ENCODE measurements around the gene CRISPLD2. TPM values are rescaled to one million over a fixed set of nuclear protein-coding genes. Genes with fewer than 3 reads are reported as not detected.

Gene CRISPLD2
- total RNA-seq, 2 experiments from 2014 or later: 2.0 to 2.6 TPM

DNA sequence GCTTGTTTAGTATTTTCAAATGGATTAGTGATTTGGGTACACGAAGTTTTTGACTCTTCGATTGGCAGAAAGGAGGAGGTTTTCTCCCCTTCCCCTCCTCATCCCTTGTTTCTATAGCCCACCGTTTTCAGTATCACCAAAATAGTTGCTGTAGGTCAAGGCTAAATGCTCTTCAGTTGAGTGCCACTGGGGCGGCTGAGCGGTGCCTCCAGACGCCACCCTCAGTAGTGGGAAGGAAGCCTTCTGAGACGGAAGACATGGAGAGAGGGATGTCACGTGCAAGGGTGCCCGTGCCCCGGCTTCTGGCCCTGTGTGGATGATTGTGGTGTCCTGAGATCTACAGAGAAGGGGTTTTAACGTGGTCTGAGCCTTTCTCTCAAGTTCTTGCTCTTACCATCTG is 39.7 kb upstream of the CRISPLD2 start:
- Mint-ChIP-seq H3K27me3 (no peaks in the 10 kb centered on the region), H3K9me3 (no peaks in the 10 kb centered on the region), H3K27ac (no peak overlapping the region), H3K4me3 (no peak overlapping the region), H3K4me1 (ENCODE audit: low read depth) (no peaks in the 10 kb centered on the region), H3K36me3 (ENCODE audit: low read depth) (peaks cover 56% of the 10 kb centered on the region)
- no peak for ATAC-seq (ENCODE audit: poor library complexity)
- intact Hi-C loops (cut with DNase I, micrococcal nuclease): no loop called here
- DNase-seq: no peak
- Histone ChIP-seq H3K27me3 (ENCODE audit: control insufficient read depth in 1 of 2, insufficient read depth in 2 of 2, low read length in 2 of 2) (no peaks in the 10 kb centered on the region), H3K9me3 (ENCODE audit: control insufficient read depth in 1 of 2, insufficient read depth in 1 of 2, low read length in 2 of 2) (no peaks in the 10 kb centered on the region), H3K27ac (ENCODE audit: low read depth in 1 of 2, low read length in 2 of 2) (no peak overlapping the region), H3K4me3 (ENCODE audit: low read length) (no peak overlapping the region), H3K4me1 (ENCODE audit: insufficient read depth, low read length) (no peaks in the 10 kb centered on the region), H3K36me3 (ENCODE audit: insufficient read depth, low read length) (peaks cover 48% of the 10 kb centered on the region)
- TF ChIP-seq, protein P1, sequence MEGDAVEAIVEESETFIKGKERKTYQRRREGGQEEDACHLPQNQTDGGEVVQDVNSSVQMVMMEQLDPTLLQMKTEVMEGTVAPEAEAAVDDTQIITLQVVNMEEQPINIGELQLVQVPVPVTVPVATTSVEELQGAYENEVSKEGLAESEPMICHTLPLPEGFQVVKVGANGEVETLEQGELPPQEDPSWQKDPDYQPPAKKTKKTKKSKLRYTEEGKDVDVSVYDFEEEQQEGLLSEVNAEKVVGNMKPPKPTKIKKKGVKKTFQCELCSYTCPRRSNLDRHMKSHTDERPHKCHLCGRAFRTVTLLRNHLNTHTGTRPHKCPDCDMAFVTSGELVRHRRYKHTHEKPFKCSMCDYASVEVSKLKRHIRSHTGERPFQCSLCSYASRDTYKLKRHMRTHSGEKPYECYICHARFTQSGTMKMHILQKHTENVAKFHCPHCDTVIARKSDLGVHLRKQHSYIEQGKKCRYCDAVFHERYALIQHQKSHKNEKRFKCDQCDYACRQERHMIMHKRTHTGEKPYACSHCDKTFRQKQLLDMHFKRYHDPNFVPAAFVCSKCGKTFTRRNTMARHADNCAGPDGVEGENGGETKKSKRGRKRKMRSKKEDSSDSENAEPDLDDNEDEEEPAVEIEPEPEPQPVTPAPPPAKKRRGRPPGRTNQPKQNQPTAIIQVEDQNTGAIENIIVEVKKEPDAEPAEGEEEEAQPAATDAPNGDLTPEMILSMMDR (IDR thresholded peaks at IDR 0.05): no peak
- POLR2A ChIA-PET: no interaction called here
- CTCF ChIA-PET: no interaction called here

DNA sequence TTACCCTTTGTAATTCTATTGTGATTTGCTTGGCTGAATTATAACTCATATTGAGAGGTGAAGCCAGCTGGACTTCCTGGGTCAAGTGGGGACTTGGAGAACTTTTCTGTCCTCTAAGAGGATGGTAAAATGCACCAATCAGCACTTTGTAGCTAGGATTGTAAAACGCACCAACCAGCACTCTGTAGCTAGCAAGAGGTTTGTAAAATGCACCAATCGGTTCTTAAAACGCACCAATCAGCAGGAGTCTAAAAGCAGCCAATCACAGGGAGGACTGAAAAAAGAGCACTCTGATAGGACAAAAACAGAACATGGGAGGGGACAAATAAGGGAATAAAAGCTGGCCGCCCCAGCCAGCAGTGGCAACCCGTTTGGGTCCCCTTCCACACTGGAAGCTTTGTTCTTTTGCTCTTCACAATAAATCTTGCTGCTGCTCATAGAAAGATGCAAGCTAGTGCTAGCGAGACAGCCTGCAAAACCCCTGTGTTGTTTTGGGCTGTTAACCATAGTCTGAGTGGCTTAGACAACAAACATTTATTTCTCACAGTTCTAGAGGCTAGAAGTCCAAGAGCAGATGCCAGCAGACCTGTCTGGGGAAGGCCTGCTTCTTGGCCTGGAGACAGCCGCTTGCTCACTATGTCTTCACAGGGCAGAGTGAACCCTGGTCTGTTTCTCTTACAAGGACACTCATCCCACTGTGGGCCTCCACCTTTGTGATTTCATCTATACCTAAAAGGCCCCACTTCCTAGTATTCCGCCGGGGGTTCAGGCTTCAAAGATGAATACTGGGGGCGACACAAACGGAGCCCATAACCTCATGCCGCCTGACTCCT is 39.0 kb upstream of the CRISPLD2 start:
- H3K4me1 ChIP-seq (ENCODE audit: insufficient read depth, low read length): no peaks in the 10 kb centered on the region
- Mint-ChIP-seq H3K4me3 (no peak overlapping the region), H3K27me3 (no peaks in the 10 kb centered on the region), H3K36me3 (ENCODE audit: low read depth) (peaks cover 49% of the 10 kb centered on the region), H3K9me3 (no peaks in the 10 kb centered on the region), H3K27ac (no peak overlapping the region), H3K4me1 (ENCODE audit: low read depth) (no peaks in the 10 kb centered on the region)
- TF ChIP-seq, protein P1 (IDR thresholded peaks at IDR 0.05): no peak
- no peak overlapping the region for H3K4me3 ChIP-seq (ENCODE audit: low read length)
- no peaks in the 10 kb centered on the region for H3K9me3 ChIP-seq (ENCODE audit: control insufficient read depth in 1 of 2, insufficient read depth in 1 of 2, low read length in 2 of 2)
- DNase-seq: no peak
- H3K27ac ChIP-seq (ENCODE audit: low read depth in 1 of 2, low read length in 2 of 2): no peak overlapping the region
- peaks cover 42% of the 10 kb centered on the region for H3K36me3 ChIP-seq (ENCODE audit: insufficient read depth, low read length)
- ChIA-PET POLR2A (no interaction called here), CTCF (no interaction called here)
- no peak for ATAC-seq (ENCODE audit: poor library complexity)
- H3K27me3 ChIP-seq (ENCODE audit: control insufficient read depth in 1 of 2, insufficient read depth in 2 of 2, low read length in 2 of 2): no peaks in the 10 kb centered on the region
- intact Hi-C loops (cut with DNase I, micrococcal nuclease): no loop called here

DNA sequence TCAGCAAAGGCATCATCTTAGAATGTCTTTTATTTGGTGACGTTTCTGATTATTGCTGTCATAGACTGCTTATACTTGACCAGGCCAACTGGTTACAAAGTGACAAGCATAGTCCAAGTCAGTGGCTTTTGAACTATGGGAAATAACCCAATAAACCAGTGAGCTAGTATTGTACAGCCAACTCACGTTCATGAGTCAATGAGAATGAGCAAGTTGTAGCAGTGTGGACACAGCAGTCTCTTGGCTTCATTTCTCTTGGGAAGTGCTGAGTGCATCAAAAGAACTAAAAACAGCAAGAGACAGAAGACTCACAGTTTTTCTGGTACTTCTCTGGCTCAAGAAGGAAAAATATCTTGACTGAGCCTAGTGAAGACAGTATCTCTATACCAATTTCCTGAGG is 36.9 kb upstream of the CRISPLD2 start:
- POLR2A ChIA-PET: no interaction called here
- Histone ChIP-seq H3K36me3 (ENCODE audit: insufficient read depth, low read length) (peaks cover 24% of the 10 kb centered on the region), H3K9me3 (ENCODE audit: control insufficient read depth in 1 of 2, insufficient read depth in 1 of 2, low read length in 2 of 2) (no peaks in the 10 kb centered on the region), H3K4me3 (ENCODE audit: low read length) (no peak overlapping the region), H3K27me3 (ENCODE audit: control insufficient read depth in 1 of 2, insufficient read depth in 2 of 2, low read length in 2 of 2) (no peaks in the 10 kb centered on the region), H3K27ac (ENCODE audit: low read depth in 1 of 2, low read length in 2 of 2) (no peak overlapping the region), H3K4me1 (ENCODE audit: insufficient read depth, low read length) (no peaks in the 10 kb centered on the region)
- Mint-ChIP-seq H3K4me3 (no peak overlapping the region), H3K36me3 (ENCODE audit: low read depth) (peaks cover 31% of the 10 kb centered on the region), H3K4me1 (ENCODE audit: low read depth) (no peaks in the 10 kb centered on the region), H3K27me3 (no peaks in the 10 kb centered on the region), H3K27ac (no peak overlapping the region), H3K9me3 (no peaks in the 10 kb centered on the region)
- TF ChIP-seq, protein P1 (IDR thresholded peaks at IDR 0.05): no peak
- CTCF ChIA-PET: no interaction called here
- no peak for DNase-seq
- intact Hi-C loops (cut with DNase I, micrococcal nuclease): no loop called here
- no peak for ATAC-seq (ENCODE audit: poor library complexity)
